Lower lobe of right lung (tissue), 2 donors: ENCODE data around the gene SLC39A11. TPM values are rescaled to one million over a fixed set of nuclear protein-coding genes. Genes with fewer than 3 reads are reported as not detected.

Experiments
- ATAC-seq, 2 donors: fragments of 200-7000 bp; cut with Tn5 transposase; one replicate each; pipeline ENCODE4 v1.9.1; 2020 to 2022; ENCODE audit warnings: mild to moderate bottlenecking in 2 of 2, moderate library complexity in 2 of 2
- DNase-seq: peaks from one replicate; pipeline ENCODE4 v3.0.0-alpha.2; 2020
- H3K27ac ChIP-seq: fragments of 200-600 bp; one replicate; pipeline ENCODE4 v1.8.0; 2022
- H3K27me3 ChIP-seq: fragments of 200-600 bp; one replicate; pipeline ENCODE4 v1.8.0; 2022; ENCODE audit warnings: low read depth
- H3K36me3 ChIP-seq: fragments of 200-600 bp; one replicate; pipeline ENCODE4 v1.8.0; 2022; ENCODE audit warnings: mild to moderate bottlenecking
- H3K4me1 ChIP-seq: fragments of 200-600 bp; one replicate; pipeline ENCODE4 v1.8.0; 2022
- H3K4me3 ChIP-seq: fragments of 200-600 bp; one replicate; pipeline ENCODE4 v1.8.0; 2022; ENCODE audit warnings: mild to moderate bottlenecking
- H3K9me3 ChIP-seq: fragments of 200-600 bp; one replicate; pipeline ENCODE4 v1.8.0; 2022
- intact Hi-C: fragments of 100-400 bp; cut with DNase I; formaldehyde crosslinking; loops from one replicate; pipeline ENCODE4 v1.11.0; 2022
- total RNA-seq: library from RNA; stranded (reverse); fragmentation: NEBNext Ultra II Directional; extraction: Animal tissue kit (Norgen Biotek cat#: 25700); gene quantifications from one replicate; pipeline ENCODE4 v1.2.1, GENCODE V29; 2021
- TF ChIP-seq, protein P1 (sequence below): fragments of 200-600 bp; IDR thresholded peaks from one replicate; pipeline ENCODE4 v1.8.0; 2022; ENCODE audit warnings: antibody characterized with exemption, mild to moderate bottlenecking
- donor health status: DM: no; HTN: yes; CAD: no; lungs with severe emphysema.

The SLC39A11 gene
- total RNA-seq, 1 donor from 2014 or later, result 39.7 TPM

DNA sequence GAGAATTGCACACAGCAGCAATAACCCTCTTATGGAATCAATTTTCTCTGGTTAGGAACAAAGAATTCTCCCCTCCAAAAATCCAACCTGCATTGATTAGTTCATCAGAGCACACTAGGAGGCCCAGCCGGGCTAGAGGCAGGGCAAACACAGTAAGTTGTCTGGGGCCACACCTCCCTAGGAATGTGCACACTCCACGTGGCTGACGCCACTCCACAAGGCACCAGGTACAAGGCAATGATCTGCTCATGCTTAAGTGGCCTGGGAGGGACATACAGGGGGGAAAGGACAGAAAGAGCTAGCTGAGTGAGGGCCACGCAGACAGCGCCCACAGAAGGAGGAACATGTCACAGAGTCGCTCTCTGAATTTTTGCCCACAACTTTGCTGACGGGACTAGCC lies 107.6 kb downstream of the SLC39A11 start:
- DNase-seq, result peak; percentile 65
- ATAC-seq, result peak; percentile 84 to 91
- no peaks in the 10 kb centered on the region for H3K9me3 ChIP-seq
- intact Hi-C loops, result no loop called here
- H3K27ac ChIP-seq, result no peak overlapping the region
- H3K36me3 ChIP-seq, result no peaks in the 10 kb centered on the region
- no peak overlapping the region for H3K4me3 ChIP-seq
- H3K27me3 ChIP-seq, result no peaks in the 10 kb centered on the region
- TF ChIP-seq, protein P1, sequence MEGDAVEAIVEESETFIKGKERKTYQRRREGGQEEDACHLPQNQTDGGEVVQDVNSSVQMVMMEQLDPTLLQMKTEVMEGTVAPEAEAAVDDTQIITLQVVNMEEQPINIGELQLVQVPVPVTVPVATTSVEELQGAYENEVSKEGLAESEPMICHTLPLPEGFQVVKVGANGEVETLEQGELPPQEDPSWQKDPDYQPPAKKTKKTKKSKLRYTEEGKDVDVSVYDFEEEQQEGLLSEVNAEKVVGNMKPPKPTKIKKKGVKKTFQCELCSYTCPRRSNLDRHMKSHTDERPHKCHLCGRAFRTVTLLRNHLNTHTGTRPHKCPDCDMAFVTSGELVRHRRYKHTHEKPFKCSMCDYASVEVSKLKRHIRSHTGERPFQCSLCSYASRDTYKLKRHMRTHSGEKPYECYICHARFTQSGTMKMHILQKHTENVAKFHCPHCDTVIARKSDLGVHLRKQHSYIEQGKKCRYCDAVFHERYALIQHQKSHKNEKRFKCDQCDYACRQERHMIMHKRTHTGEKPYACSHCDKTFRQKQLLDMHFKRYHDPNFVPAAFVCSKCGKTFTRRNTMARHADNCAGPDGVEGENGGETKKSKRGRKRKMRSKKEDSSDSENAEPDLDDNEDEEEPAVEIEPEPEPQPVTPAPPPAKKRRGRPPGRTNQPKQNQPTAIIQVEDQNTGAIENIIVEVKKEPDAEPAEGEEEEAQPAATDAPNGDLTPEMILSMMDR, result no peak
- H3K4me1 ChIP-seq, result peaks cover 14% of the 10 kb centered on the region

DNA sequence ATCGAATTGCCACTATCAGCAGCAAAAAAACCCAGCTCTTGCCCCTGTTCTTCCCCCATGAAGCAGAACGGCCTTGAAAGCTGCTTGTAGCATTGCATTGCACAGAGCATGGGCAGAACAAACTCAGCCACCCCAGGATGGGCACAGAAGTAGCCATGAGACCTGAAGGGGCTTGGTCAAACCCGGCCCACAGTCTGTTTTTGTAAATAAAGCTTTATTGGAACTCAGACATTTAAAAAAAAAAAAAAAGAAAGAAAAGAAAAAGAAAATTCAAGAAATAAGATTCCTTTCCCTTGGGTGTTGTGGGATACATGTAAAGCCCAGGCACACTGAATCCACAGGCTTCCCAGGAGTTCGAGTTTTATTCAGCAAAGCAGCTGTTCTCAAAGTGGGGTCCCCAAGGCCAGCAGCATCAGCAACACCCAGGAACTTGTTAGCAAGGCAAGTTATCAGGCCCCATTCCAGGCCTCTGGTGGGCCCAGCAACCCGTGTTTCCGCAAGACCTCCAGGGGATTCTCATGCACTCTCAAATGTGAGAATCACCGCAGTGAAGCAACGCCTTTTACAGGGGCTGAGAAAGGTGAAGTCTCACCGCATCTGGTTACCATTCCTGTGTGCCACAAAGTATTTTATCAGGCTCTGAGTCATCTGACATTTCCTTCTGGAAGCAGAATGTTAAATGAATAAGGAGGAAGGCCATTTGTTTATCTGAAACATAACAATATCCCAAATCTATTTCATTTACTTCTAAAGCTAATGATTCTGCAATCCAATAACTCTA lies 108.2 kb downstream of the SLC39A11 start:
- DNase-seq (no peak), ATAC-seq (no peak)
- Histone ChIP-seq H3K27me3 (no peaks in the 10 kb centered on the region), H3K27ac (no peak overlapping the region), H3K9me3 (no peaks in the 10 kb centered on the region), H3K4me1 (peaks cover 14% of the 10 kb centered on the region), H3K4me3 (no peak overlapping the region), H3K36me3 (no peaks in the 10 kb centered on the region)
- TF ChIP-seq, protein P1, result no peak
- intact Hi-C loops, result no loop called here

DNA sequence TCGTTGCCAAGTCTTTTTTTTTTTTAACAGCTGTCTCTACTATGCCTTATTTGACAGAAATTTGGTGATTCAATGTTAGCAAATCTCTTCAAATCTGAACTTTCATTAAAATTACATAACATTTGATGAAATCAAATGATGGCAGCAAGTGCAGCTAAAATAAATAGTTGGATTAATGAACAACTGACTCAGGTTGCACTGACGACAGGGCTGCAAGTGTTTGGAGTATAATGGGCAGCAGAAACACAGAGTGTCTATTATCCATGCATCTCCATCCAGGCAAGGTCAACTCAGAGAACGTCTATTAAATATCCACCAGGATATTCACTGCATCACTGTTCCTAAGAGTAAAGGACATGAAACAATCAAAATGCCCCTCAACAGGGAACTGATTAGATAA lies 109.8 kb downstream of the SLC39A11 start:
- no peak overlapping the region for H3K27ac ChIP-seq
- TF ChIP-seq, protein P1, result no peak
- intact Hi-C loops, result no loop called here
- H3K4me1 ChIP-seq, result peaks cover 16% of the 10 kb centered on the region
- H3K4me3 ChIP-seq, result no peak overlapping the region
- DNase-seq (no peak), ATAC-seq (peak in 1 of 2 donors; percentile 34)
- H3K36me3 ChIP-seq, result no peaks in the 10 kb centered on the region
- H3K9me3 ChIP-seq, result no peaks in the 10 kb centered on the region
- H3K27me3 ChIP-seq, result no peaks in the 10 kb centered on the region

DNA sequence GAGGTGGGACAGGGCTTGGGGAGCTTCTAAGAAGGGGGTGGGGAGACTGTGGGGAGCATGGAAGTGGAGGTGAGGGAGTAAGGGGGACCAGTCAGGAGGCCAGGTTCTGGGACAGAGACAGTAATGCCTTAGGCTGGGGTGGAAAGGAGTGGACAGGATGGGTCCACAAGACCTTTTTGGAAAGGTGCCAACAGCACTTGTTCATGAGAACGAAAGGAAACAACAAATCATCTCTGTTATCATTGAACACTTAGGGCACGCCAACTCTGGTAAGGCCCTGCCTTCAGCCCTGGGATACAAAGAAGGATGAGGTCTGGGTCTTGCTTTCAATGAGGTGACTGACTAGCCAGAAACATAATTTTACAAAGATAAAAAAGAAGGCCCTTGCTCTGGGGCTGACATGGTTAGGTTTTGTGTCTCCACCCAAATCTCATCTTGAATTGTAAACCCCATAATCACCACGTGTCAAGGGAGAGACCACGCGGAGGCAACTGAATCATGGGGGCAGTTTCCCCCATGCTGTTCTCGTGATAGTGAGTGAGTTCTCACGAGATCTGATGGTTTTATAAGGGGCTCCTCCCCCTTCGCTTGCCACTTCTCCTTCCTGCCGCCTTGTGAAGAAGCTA lies 113.8 kb downstream of the SLC39A11 start:
- H3K4me3 ChIP-seq, result no peak overlapping the region
- H3K27me3 ChIP-seq, result no peaks in the 10 kb centered on the region
- TF ChIP-seq, protein P1, result no peak
- intact Hi-C loops, result no loop called here
- no peaks in the 10 kb centered on the region for H3K36me3 ChIP-seq
- no peak for ATAC-seq
- no peaks in the 10 kb centered on the region for H3K9me3 ChIP-seq
- DNase-seq, result no peak
- peaks cover 14% of the 10 kb centered on the region for H3K4me1 ChIP-seq
- no peak overlapping the region for H3K27ac ChIP-seq

DNA sequence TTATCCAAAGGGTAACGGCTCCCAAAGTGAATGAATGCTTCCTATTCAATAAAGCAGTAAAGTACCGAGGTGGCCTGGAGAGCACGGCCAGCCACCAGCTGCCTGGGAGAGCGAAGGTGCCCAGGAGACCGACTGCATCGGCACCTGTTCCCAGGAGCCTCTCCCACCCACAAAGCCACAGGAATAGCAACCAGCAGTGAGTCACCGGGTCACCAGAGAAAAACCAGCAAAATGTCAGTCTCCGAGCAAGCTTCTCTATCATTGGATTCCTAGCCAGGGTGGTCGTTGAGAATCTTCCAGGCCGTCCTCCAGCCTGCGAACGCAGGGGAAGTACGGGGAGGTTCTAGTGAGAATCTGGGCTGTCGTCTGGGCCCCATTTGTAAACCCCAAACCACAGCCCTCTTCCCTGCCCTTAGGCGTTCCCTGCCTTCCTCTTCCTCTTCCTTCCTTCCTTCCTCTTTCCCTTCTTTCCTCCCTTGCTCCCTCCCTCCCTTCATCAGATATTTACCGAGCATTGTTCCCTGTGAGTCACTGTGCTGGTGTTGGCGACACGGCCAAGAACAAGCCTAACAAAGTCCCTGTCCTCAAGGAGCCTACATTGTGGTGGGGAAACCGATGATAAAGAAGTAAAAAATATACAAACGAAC lies 114.6 kb downstream of the SLC39A11 start:
- no peak overlapping the region for H3K4me3 ChIP-seq
- H3K27me3 ChIP-seq, result no peaks in the 10 kb centered on the region
- peaks cover 14% of the 10 kb centered on the region for H3K4me1 ChIP-seq
- peak; percentile 25 to 54 for ATAC-seq
- TF ChIP-seq, protein P1, result no peak
- H3K27ac ChIP-seq, result no peak overlapping the region
- intact Hi-C loops, result no loop called here
- no peak for DNase-seq
- H3K9me3 ChIP-seq, result no peaks in the 10 kb centered on the region
- no peaks in the 10 kb centered on the region for H3K36me3 ChIP-seq
